ENCODE data around the gene ARL14.

Gene ARL14

DNA sequence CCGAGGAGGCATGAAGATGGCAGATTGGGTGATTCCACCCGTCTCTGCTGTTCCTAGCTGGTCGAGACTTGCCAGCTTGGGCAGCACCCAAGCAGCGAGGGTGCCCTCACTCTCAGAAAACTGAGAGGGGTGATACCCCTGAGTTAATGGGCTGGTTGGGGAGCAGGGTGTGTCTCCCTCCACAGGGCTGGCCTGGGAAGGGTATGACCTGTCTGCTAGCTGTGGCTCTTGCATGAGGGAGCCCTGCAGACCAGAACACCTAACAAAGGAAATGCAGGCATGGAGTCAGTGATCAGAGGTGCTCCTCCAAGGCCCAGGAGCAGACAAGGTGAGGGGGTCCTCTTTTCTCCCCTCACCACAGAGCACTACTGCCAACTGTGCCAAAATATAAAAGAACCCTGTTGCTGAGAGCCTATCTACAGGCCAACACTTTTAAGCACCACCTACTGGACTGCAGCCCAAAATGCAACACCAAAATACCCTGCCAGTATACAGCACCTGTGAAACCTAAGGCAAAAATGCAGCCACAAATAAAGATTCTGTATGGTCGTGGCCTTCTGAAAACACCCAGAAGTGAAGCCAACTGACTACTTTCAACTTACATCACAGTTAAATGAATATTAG lies 43.3 kb downstream of the ARL14 start:
- DNase-seq = no peak
- TF ChIP-seq POLR2A (IDR thresholded peaks at IDR 0.05; ENCODE audit: low read length) = no peak
- TF ChIP-seq GATA1 (IDR thresholded peaks at IDR 0.05; ENCODE audit: low read depth, low read length) = no peak

DNA sequence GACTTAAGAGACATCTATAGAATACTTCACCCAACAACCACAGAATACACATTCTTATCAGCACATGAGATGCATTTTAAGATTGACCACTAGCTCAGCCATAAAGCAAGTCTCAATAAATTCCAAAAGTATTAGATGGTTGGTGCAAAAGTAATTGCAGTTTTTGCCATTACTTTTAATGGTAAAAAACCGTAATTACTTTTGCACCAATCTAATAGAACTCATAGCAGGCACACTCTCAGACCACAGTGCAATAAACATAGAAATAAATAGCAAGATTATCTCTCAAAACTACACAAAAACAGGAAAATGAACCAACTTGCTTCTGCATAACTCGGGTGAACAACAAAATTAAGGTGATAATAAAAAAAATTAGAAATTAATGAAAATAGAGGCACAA lies 45.4 kb downstream of the ARL14 start:
- TF ChIP-seq POLR2A (IDR thresholded peaks at IDR 0.05; ENCODE audit: low read length) (no peak), GATA1 (IDR thresholded peaks at IDR 0.05; ENCODE audit: low read depth, low read length) (no peak)
- no peak for DNase-seq

DNA sequence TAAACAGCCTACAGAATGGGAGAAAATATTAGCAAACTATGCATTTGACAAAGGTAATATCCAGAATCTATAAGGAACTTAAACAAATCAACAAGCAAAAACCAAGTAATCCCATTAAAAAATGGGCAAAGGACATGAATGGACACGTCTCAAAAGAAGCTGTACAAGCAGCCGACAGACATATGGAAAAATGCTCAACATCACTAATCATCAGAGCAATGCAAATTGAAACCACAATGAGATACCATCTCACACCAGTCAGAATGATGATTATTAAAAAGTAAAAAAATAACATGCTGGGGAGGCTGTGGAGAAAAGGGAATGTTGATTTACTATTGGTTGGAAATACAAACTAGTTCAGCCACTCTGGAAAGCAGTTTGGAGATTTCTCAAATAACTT lies 48.4 kb downstream of the ARL14 start:
- DNase-seq = no peak
- no peak for TF ChIP-seq POLR2A (IDR thresholded peaks at IDR 0.05; ENCODE audit: low read length)
- no peak for TF ChIP-seq GATA1 (IDR thresholded peaks at IDR 0.05; ENCODE audit: low read depth, low read length)

Data from erythroblast (primary cell).